Stimulated activated CD8-positive, alpha-beta memory T cell treated with anti-CD3 and anti-CD28 coated beads, Interleukin-7, amount 100 ng/mL, for 1 hour (primary cell): ENCODE results near the gene RNF224.

Experiments used
- DNase-seq, 2 donors: peaks; one replicate each; pipeline ENCODE4 v3.0.0-alpha.2; 2020; ENCODE audit warnings: low read depth in 2 of 2

The RNF224 gene

GRCh38 chr9:137273611-137274320, 46.5 kb downstream of the RNF224 start:
- no peak for DNase-seq

GRCh38 chr9:137275203-137275587, 47.9 kb downstream of the RNF224 start:
- no peak for DNase-seq

- no peak for DNase-seq
Measured at GRCh38 chr9:137275588-137276472, 48.5 kb downstream of the RNF224 start.

GRCh38 chr9:137276473-137277328, 49.4 kb downstream of the RNF224 start:
- no peak for DNase-seq

DNA sequence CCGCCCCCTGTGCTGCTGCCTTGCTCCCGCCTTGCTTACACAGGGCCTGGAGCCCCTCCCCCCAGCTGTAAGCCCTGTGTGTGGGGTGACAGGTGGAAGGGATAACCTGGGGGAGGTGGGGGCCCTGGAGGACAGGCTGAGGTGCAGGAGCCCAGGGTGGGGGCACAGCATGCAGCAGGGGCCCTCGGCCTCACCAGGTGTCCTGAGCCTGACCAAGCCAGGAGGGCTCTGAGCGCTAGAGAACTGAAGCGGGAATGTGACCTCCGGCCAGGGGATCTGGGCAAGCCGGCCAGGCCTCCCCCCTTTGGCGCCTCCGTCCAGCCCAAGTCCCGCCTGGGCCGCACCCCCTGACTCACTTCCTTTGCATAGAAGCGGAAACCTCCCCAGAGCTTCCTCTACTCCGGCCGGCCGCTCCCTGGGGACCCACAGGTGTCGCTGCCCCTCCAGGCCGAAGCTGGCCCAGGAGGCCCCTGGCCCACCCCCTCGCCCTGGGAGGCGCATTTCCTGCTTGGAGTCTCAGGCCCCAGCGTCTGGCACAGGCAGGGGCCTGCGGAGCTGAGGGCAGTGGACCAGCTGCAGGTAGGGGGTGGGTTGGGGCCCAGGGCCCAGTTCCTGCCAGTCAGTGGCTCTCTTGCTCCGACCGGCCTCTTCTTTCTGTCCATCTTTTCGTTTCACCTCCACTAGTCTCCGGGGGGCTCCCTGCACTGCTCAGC, 50.2 kb downstream of the RNF224 start, which contains the start of gene TOR4A:
Gene TOR4A (plus strand): TSS at position 398 of the 713 bp plus-strand sequence. CDS start 964 bp downstream, outside the sequence.
- DNase-seq = no peak

DNA sequence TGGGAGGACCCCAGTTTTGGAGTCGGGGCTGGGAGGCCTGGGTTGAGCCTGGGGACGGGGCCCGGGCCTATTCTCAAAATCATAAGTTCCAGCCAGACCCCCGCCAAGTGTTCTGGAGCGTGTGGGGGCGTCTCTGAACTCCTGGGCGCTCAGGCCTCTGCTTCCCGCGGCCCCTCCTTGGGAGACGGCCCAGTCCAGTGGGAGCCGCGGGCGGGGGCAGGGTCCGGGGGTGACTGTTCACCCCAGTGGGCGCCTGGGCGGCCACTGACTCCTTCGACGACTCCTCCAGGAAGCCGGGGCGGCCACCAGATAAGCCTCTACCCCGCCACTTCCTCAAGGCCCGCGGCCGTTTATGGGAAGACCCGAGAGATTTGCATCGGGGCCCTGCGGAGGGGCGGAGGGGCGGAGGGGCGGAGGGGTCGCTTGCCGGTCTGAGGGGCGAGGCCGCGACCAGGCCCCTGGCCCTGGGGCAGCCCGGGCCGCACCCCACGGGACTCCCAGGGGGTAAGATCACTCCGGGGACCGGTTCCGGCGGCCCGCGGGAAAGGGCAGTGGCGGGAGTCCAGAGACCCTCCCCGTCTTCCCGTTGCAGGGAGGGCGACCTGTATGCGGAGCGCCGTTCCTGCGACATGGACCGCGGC, 50.9 kb downstream of the RNF224 start:
- DNase-seq = no peak
